BE2C (cell line): ENCODE results near the gene RABGGTA.
"Not testable (repeated sequence)": the region's sequence is repeated elsewhere in the genome, so short reads cannot be mapped to it uniquely, and the experiment has no call there.

ENCODE experiments used
- DNase-seq: peaks from one replicate; pipeline ENCODE4 v3.0.0-alpha.2; 2020
- H3K27me3 ChIP-seq: fragments of 250-450 bp; sonication (Bioruptor Pico); 2 replicates; pipeline ENCODE4 v1.5.1; 2020; ENCODE audit warnings: mild to moderate bottlenecking
- H3K36me3 ChIP-seq: fragments of 250-450 bp; sonication (Bioruptor Pico); 2 replicates; pipeline ENCODE4 v1.5.1; 2020; ENCODE audit warnings: mild to moderate bottlenecking
- H3K4me1 ChIP-seq: fragments of 250-450 bp; sonication (Bioruptor Pico); 2 replicates; pipeline ENCODE4 v1.5.1; 2020
- H3K4me3 ChIP-seq: 2 replicates; pipeline ENCODE4 v1.5.1; 2011; ENCODE audit warnings: low read depth, low read length
- H3K9me3 ChIP-seq: fragments of 250-450 bp; sonication (Bioruptor Pico); 2 replicates; pipeline ENCODE4 v1.5.1; 2020
- TF ChIP-seq, protein P1 (sequence below): IDR thresholded peaks from 2 replicates; pipeline ENCODE4 v1.5.1; 2012; ENCODE audit warnings: mild to moderate bottlenecking, low read depth, low read length

The RABGGTA gene

GRCh38 chr14:24219521-24219920 is 51.9 kb downstream of the RABGGTA start:
- no peaks in the 10 kb centered on the region for H3K27me3 ChIP-seq
- no peak for DNase-seq
- H3K4me1 ChIP-seq = no peaks in the 10 kb centered on the region
- H3K36me3 ChIP-seq = peaks cover 8% of the 10 kb centered on the region; the same call in 1 of the 2 replicates
- no peaks in the 10 kb centered on the region for H3K9me3 ChIP-seq
- H3K4me3 ChIP-seq = no peak overlapping the region
- TF ChIP-seq, protein P1, sequence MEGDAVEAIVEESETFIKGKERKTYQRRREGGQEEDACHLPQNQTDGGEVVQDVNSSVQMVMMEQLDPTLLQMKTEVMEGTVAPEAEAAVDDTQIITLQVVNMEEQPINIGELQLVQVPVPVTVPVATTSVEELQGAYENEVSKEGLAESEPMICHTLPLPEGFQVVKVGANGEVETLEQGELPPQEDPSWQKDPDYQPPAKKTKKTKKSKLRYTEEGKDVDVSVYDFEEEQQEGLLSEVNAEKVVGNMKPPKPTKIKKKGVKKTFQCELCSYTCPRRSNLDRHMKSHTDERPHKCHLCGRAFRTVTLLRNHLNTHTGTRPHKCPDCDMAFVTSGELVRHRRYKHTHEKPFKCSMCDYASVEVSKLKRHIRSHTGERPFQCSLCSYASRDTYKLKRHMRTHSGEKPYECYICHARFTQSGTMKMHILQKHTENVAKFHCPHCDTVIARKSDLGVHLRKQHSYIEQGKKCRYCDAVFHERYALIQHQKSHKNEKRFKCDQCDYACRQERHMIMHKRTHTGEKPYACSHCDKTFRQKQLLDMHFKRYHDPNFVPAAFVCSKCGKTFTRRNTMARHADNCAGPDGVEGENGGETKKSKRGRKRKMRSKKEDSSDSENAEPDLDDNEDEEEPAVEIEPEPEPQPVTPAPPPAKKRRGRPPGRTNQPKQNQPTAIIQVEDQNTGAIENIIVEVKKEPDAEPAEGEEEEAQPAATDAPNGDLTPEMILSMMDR = no peak

DNA sequence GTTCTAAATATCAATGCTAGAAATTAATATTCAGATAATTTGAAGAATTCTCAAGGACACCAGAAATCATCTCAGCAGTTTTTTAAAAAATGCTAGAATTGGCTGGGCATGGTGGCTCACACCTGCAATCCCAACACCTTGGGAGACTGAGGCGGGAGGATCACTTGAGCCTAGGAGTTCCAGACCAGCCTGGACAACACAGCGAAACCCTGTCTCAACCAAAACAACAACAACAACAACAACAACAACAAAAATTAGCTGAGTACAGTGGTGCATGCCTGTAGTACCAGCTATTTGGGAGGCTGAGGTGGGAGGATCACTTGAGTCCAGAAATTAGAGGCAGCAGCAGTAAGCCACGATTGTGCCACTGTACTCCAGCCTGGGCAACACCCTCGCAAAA is 52.3 kb downstream of the RABGGTA start:
- no peaks in the 10 kb centered on the region for H3K4me1 ChIP-seq
- H3K27me3 ChIP-seq = no peaks in the 10 kb centered on the region
- TF ChIP-seq, protein P1 = no peak
- no peaks in the 10 kb centered on the region for H3K9me3 ChIP-seq
- no peak overlapping the region for H3K4me3 ChIP-seq
- H3K36me3 ChIP-seq = peaks cover 4% of the 10 kb centered on the region; the same call in 1 of the 2 replicates
- no peak for DNase-seq

GRCh38 chr14:24216876-24217275 is 54.5 kb downstream of the RABGGTA start:
- not testable (repeated sequence) for H3K36me3 ChIP-seq, H3K4me1 ChIP-seq, H3K4me3 ChIP-seq, H3K27me3 ChIP-seq, DNase-seq, H3K9me3 ChIP-seq

GRCh38 chr14:24216345-24216699 is 55.1 kb downstream of the RABGGTA start:
- no peak for DNase-seq
- H3K4me3 ChIP-seq = peak overlapping the region; percentile 91; the same call in 1 of the 2 replicates

More at GRCh38 chr14:24216345-24216699, 55.1 kb downstream of the RABGGTA start:
- Histone ChIP-seq H3K4me1 (no peaks in the 10 kb centered on the region), H3K36me3 (0 out of 2 replicates have a peak, but pooled peaks cover 4% of the 10 kb centered on the region), H3K27me3 (no peaks in the 10 kb centered on the region), H3K9me3 (no peaks in the 10 kb centered on the region)
- TF ChIP-seq, protein P1 = no peak
